ENCODE data around the gene NDUFA9. TPM values are rescaled to one million over a fixed set of nuclear protein-coding genes. Genes with fewer than 3 reads are reported as not detected.

Gene NDUFA9
- total and polyA plus RNA-seq, 7 donors, result 127 to 253 (median 144) TPM

DNA sequence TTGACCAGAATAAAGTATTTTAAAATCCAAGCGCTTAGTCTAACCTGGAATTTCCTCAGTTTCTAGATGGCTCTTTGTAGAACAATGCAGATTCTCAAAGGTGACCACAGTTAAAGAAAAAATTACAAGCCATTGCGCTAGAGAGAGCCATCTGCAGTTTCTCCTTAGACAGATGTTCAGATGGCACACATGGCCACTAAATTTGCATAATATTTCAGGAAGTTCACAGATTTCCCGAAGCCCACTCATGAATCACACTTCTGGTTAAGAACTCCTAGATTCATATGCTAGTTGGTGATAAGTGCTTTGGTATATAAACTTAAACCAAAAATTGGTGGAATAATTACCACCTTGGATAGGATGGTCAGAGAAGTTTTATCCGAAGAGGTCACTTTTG is 812 bp upstream of the NDUFA9 start:
- ATAC-seq (no peak), DNase-seq (no peak)
- Histone ChIP-seq H3K27me3 (ENCODE audit: insufficient read depth in 3 of 3, low read length in 2 of 3) (no peaks in the 10 kb centered on the region), H3K27ac (peak overlapping the region; percentile 80), H3K9me3 (no peaks in the 10 kb centered on the region), H3K4me3 (peak overlapping the region; percentile 74), H3K4me1 (peaks cover 39% of the 10 kb centered on the region), H3K36me3 (ENCODE audit: insufficient read depth in 1 of 2, low read depth in 1 of 2) (peaks cover 0 to 2% of the 10 kb centered on the region in 2 donors)
- WGBS, 3 donors, result 35 to 44% (median 35%) methylated on average over 4 of the region's 4 CpGs
- intact Hi-C loops (cut with DNase I), result no loop called here
- TF ChIP-seq, protein P1, sequence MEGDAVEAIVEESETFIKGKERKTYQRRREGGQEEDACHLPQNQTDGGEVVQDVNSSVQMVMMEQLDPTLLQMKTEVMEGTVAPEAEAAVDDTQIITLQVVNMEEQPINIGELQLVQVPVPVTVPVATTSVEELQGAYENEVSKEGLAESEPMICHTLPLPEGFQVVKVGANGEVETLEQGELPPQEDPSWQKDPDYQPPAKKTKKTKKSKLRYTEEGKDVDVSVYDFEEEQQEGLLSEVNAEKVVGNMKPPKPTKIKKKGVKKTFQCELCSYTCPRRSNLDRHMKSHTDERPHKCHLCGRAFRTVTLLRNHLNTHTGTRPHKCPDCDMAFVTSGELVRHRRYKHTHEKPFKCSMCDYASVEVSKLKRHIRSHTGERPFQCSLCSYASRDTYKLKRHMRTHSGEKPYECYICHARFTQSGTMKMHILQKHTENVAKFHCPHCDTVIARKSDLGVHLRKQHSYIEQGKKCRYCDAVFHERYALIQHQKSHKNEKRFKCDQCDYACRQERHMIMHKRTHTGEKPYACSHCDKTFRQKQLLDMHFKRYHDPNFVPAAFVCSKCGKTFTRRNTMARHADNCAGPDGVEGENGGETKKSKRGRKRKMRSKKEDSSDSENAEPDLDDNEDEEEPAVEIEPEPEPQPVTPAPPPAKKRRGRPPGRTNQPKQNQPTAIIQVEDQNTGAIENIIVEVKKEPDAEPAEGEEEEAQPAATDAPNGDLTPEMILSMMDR (IDR thresholded peaks at IDR 0.05), result no peak

GRCh38 chr12:4649358-4649661 is 396 bp downstream of the NDUFA9 start:
- intact Hi-C loops (cut with DNase I), result no loop called here

DNA sequence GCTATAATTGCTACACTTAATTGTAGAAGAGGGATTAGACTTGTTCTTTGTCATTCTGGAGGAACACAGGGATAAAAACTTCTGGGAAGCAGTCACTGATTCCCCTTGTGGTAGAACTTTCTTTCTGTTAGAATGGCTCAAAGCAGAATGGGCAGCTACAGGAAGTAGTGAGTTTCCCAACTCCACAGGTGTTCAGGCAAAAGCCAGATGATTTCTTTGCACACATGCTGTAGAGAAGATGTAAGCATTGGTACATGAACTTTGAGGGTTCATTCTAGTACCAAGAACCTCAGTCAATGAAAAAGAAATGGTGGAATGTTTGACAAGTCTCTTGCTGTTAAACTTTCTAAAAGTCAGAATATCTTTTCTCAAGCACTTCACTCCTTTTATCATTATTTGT is 4.3 kb downstream of the NDUFA9 start:
- Histone ChIP-seq H3K9me3 (no peaks in the 10 kb centered on the region), H3K27ac (peak overlapping the region; percentile 7), H3K4me1 (peaks cover 39% of the 10 kb centered on the region), H3K27me3 (ENCODE audit: insufficient read depth in 3 of 3, low read length in 2 of 3) (no peaks in the 10 kb centered on the region), H3K36me3 (ENCODE audit: insufficient read depth in 1 of 2, low read depth in 1 of 2) (peaks cover 9 to 44% of the 10 kb centered on the region in 2 donors), H3K4me3 (no peak overlapping the region)
- TF ChIP-seq, protein P1 (IDR thresholded peaks at IDR 0.05), result no peak
- DNase-seq, result no peak
- no peak for ATAC-seq
- intact Hi-C loops (cut with DNase I), result loop anchor here in 1 of 2 donors (10.0 kb wide), 1 partner anchor 118 kb away; the partner anchor contains the start of gene RAD51AP1

More at GRCh38 chr12:4649358-4649661, 396 bp downstream of the NDUFA9 start:
- ATAC-seq, result no peak
- 0 to 1% (median 1%) methylated on average over 6 of the region's 6 CpGs for WGBS, 3 donors
- TF ChIP-seq, protein P1 (IDR thresholded peaks at IDR 0.05), result no peak
- Histone ChIP-seq H3K4me1 (peaks cover 49% of the 10 kb centered on the region), H3K36me3 (ENCODE audit: insufficient read depth in 1 of 2, low read depth in 1 of 2) (peaks cover 2 to 5% of the 10 kb centered on the region in 2 donors), H3K27ac (peak overlapping the region; percentile 80), H3K4me3 (peak overlapping the region; percentile 74), H3K9me3 (no peaks in the 10 kb centered on the region), H3K27me3 (ENCODE audit: insufficient read depth in 3 of 3, low read length in 2 of 3) (no peaks in the 10 kb centered on the region)
- DNase-seq, result no peak

GRCh38 chr12:4653691-4654090 is 4.8 kb downstream of the NDUFA9 start:
- no peak for ATAC-seq

More at GRCh38 chr12:4653691-4654090, 4.8 kb downstream of the NDUFA9 start:
- Histone ChIP-seq H3K4me3 (no peak overlapping the region), H3K36me3 (ENCODE audit: insufficient read depth in 1 of 2, low read depth in 1 of 2) (peaks cover 9 to 48% of the 10 kb centered on the region in 2 donors), H3K4me1 (peaks cover 38% of the 10 kb centered on the region), H3K27me3 (ENCODE audit: insufficient read depth in 3 of 3, low read length in 2 of 3) (no peaks in the 10 kb centered on the region), H3K27ac (no peak overlapping the region), H3K9me3 (no peaks in the 10 kb centered on the region)
- TF ChIP-seq, protein P1 (IDR thresholded peaks at IDR 0.05), result no peak
- DNase-seq, result no peak
- intact Hi-C loops (cut with DNase I), result loop anchor here in 1 of 2 donors (10.0 kb wide), 1 partner anchor 119 kb away; the partner anchor contains the start of gene RAD51AP1
- 62 to 79% (median 66%) methylated on average over 2 of the region's 2 CpGs for WGBS, 3 donors
